Mucosa of stomach (tissue), 1 donor: ENCODE results near the gene ZBED5.

Experiments
- H3K27me3 ChIP-seq: one replicate; pipeline ENCODE4 v1.7.0; 2013; ENCODE audit warnings: mild to moderate bottlenecking, low read length; ENCODE audit not compliant: control insufficient read depth, insufficient read depth
- H3K36me3 ChIP-seq: one replicate; pipeline ENCODE4 v1.7.0; 2013; ENCODE audit warnings: low read length; ENCODE audit not compliant: control insufficient read depth, insufficient read depth
- H3K4me1 ChIP-seq: one replicate; pipeline ENCODE4 v1.7.0; 2013; ENCODE audit warnings: mild to moderate bottlenecking, low read length; ENCODE audit not compliant: control insufficient read depth, insufficient read depth
- H3K4me3 ChIP-seq: one replicate; pipeline ENCODE4 v1.7.0; 2013; ENCODE audit warnings: low read length
- H3K9ac ChIP-seq: one replicate; pipeline ENCODE4 v1.7.0; 2013; ENCODE audit warnings: mild to moderate bottlenecking, low read length, moderate library complexity
- H3K9me3 ChIP-seq: one replicate; pipeline ENCODE4 v1.7.0; 2013; ENCODE audit warnings: mild to moderate bottlenecking, low read length, moderate library complexity; ENCODE audit not compliant: control insufficient read depth
- donor health status: Pancreatic carcinoma.

ZBED5 gene

DNA sequence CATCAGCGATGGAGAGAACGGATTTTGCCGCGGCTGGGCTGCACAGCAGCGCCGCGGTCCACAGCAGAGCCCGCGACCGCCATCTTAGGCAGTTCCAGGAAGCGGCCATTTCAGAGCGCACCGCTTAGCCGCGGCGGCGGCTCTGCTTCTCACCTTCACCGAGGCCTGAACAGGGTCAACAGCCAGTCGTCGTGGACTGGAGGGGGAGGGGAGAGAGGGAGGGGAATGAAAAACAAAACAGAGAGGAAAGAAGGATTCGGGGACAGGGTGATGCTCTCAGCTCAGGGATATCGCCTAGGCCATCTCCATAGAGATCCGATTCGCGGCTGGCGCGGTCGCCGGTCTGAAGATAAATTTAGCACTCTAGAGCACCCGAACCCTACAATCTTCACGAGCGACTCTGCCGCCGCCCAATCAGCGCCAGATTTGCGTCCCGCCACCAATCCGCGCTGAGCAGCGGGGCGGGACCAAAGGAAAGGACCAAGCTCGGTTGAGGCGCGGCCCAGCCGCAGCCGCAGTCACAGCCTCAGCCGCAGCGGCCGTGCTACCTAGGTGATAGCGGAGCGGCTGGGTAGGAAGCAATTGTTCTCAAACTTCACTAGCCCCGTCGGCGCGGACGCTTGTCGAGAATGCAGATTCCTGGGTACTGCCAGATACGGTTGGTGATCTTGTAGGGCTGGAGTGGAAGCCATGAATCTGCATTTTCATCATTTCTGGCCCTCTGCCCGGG is at the start of gene ZBED5:
Gene ZBED5, minus strand, starts transcription at position 345 of the 730 bp plus-strand sequence. CDS start 3,108 bp downstream, outside the sequence.
- Histone ChIP-seq H3K36me3 (no peaks in the 10 kb centered on the region), H3K4me3 (peak within 1 kb of the TSS; percentile 98), H3K9me3 (no peaks in the 10 kb centered on the region), H3K4me1 (peaks cover 10% of the 10 kb centered on the region), H3K9ac (peak within 1 kb of the TSS; percentile 98), H3K27me3 (no peaks in the 10 kb centered on the region)

DNA sequence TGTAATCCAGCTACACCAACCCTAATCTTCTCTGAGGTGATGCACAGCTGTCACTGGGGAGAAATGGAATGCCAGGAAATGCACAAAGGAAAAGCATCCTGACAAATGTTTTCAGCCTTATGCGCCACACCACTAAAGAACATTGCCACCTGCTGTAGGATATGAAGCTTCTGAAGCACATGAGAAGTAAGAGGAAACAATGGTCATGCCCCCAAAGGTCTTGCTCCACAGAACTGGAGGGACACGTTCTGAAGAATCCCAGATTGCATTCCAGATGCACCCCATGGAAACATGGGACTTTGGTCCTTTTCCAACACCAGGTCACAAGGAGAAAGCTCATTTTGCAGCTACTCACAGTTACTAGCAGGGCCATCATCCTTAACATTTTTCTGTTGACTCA is 48.7 kb upstream of the ZBED5 start:
- Histone ChIP-seq H3K4me1 (peaks cover 5% of the 10 kb centered on the region), H3K9ac (no peak overlapping the region), H3K4me3 (no peak overlapping the region), H3K9me3 (no peaks in the 10 kb centered on the region), H3K27me3 (no peaks in the 10 kb centered on the region), H3K36me3 (no peaks in the 10 kb centered on the region)

DNA sequence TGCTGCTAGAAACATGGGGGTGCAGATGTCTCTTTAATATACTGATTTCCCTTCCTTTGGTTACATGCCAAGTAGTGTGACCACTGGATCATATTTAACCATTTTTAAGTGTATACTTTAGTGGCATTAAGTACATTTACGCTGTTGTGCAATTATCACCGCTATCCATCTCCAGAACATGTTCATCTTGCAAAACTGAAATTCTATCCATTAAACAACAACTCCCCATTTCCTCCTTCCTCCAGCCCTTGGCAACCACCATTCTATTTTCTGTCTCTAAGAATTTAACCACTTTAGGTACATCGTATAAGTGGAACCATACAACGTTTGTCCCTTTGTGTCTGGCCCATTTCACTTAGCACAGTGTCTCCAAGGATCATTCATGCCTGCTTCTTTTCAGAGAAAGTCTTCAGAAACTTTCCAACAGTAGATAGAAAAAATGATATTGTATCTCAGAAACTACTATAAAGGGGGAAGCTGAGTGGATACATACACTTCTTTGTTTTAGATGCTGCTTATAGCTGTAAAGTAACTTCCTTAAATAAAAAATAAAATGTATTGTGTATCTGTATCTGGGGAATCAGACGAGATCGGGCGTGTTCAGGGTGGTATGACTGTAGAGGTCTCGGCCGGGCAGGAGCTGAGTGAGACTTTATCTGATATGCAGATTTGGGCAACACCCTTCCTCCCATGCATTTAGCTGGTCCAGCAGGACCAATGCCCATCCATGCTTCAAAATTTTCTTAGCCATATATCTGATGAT is 44.6 kb upstream of the ZBED5 start:
- Histone ChIP-seq H3K27me3 (no peaks in the 10 kb centered on the region), H3K9me3 (no peaks in the 10 kb centered on the region), H3K4me3 (no peak overlapping the region), H3K4me1 (peaks cover 33% of the 10 kb centered on the region), H3K9ac (no peak overlapping the region), H3K36me3 (no peaks in the 10 kb centered on the region)

DNA sequence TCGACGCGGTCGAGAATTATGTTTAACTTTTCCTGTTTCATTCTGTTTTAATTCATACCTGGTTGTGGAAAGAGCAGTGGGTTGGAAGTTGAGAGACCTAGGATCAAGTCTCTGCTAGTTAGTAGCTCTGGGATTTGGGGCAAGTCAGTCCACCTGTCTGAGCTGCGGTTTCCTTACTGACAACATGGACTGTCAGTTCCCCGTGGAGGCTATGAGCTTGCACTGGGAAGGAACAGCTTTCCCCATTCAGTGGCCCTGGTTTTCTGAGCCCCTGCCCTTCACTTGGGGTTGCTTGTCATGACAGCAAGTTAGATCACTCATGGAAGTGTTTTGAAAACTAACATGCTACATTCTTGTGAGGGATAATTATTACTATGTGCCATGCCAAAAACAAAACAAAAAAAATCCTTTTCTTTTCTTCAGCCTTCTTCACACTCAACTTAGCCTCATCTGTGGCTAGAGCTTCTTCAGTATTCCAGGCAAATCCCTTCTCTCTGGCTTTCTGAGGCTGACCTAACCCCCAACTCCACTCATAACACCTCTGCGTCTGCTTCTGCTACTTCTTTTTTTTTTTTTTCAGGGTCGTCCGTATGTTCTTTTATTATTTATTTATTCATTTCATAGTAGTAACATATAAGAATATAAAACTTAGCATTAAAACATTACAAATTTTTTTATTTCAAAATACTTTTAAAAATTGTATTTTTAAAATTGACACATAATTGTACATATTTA is 43.0 kb upstream of the ZBED5 start:
- Histone ChIP-seq H3K9ac (peak overlapping the region; percentile 60), H3K27me3 (no peaks in the 10 kb centered on the region), H3K36me3 (no peaks in the 10 kb centered on the region), H3K9me3 (no peaks in the 10 kb centered on the region), H3K4me1 (peaks cover 33% of the 10 kb centered on the region), H3K4me3 (no peak overlapping the region)

DNA sequence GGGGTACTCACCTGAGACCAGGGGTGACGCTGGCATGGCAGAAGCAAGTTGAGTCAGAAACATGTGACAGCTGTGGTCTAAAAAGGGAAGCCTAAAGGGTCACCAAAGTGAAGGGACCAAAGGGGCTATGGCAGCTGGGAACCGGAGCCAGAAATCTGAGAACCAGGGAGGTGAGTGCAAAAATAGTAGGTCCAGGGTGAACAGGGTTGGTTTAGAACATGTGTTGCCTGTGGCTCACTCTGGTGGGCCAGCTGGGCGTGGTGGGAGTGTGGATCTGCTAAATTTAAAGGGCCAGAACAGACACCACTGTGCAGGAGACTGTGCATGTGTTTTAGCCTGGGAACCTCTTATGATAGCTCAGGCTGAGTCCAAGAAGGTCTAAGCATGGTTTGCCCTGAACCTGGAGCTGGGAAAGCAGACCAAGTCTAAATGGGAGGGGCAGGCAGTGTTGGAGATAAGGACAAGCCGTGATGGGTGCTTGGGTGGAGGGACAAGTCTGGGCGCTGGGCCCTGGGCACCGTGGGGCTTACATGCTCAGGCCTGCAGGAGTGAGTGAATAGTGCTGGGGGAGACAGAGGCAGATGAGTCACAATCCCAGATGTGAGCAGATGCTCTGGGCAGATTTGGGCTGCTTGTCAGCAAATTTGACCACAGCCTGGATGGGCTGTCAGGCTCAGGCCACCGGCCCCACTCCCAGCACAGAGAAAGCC is 41.4 kb upstream of the ZBED5 start:
- H3K4me1 ChIP-seq = peaks cover 33% of the 10 kb centered on the region
- H3K36me3 ChIP-seq = no peaks in the 10 kb centered on the region
- H3K27me3 ChIP-seq = no peaks in the 10 kb centered on the region
- no peak overlapping the region for H3K4me3 ChIP-seq
- H3K9ac ChIP-seq = peak overlapping the region; percentile 59
- H3K9me3 ChIP-seq = no peaks in the 10 kb centered on the region

DNA sequence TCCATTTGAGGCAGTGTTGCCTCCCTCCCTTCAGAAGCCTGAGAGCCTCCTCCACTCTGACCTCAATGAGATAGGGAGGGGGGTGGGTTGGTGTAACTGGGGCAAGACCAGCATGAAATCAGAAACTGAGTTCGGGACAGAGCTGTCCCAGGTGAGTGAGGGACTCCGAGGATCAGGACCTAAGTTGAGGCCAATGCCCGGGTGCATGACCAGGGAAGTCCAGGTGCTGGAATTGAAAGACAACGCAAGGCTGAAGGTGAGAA is 40.8 kb upstream of the ZBED5 start:
- H3K9ac ChIP-seq = peak overlapping the region; percentile 59
- no peak overlapping the region for H3K4me3 ChIP-seq
- H3K4me1 ChIP-seq = peaks cover 33% of the 10 kb centered on the region
- no peaks in the 10 kb centered on the region for H3K36me3 ChIP-seq
- no peaks in the 10 kb centered on the region for H3K9me3 ChIP-seq
- H3K27me3 ChIP-seq = no peaks in the 10 kb centered on the region

DNA sequence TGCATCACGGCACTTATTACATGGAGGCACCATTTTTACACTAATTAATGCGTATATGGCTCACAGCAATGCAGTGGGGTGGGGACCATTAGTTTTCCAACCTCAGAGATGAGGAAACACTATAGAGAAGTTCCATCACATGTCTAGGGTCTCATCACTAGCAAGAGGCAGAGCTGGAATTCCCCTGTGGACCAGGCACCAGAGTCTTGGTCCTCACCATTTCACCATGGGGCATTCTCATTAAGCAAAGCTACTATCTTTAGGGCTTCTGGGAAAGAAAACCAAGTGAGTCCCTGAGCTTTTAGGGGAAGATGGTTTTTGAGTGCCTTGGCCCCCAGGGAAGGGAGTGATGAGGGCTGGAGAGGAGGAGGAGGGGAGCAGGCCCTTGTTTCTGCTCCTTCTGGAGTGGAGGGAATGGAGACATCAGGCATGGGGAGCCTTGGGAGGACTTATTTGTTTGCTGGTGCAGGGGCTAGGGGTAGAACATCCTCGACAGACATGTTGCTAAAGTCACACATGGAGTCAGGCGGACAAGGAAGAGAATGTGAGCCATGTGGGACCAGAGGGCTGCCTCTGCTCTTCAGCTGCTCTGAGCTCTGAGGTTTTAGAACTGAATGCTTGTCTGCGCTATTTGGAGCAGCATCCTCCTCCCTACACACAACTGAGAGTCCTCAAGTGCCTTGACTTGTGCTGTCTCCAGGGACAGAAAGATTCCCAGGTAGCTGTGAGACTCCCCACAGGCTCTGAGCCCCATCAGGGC is 40.3 kb upstream of the ZBED5 start:
- no peaks in the 10 kb centered on the region for H3K27me3 ChIP-seq
- H3K9ac ChIP-seq = peak overlapping the region; percentile 59
- H3K4me1 ChIP-seq = peaks cover 33% of the 10 kb centered on the region
- H3K36me3 ChIP-seq = no peaks in the 10 kb centered on the region
- no peak overlapping the region for H3K4me3 ChIP-seq
- no peaks in the 10 kb centered on the region for H3K9me3 ChIP-seq

DNA sequence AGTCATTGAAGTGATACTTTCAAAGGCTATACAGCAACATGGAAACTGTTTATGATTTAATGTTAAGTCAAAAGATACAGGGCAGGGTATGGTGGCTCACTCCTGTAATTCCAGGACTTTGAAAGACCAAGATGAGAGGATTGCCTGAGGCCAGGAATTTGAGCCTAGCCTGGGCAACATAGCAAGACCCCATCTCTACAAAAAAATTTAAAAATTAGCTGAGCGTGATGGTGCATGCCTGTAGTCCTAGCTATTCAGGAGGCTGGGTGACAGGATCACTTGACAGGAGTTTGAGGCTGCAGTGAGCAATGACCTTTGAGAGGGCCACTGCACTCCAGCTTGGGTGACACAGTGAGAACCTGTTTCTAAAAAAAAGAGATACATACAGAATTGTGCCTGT is 39.3 kb upstream of the ZBED5 start:
- no peak overlapping the region for H3K4me3 ChIP-seq
- no peak overlapping the region for H3K9ac ChIP-seq
- peaks cover 27% of the 10 kb centered on the region for H3K4me1 ChIP-seq
- no peaks in the 10 kb centered on the region for H3K9me3 ChIP-seq
- no peaks in the 10 kb centered on the region for H3K36me3 ChIP-seq
- H3K27me3 ChIP-seq = no peaks in the 10 kb centered on the region

DNA sequence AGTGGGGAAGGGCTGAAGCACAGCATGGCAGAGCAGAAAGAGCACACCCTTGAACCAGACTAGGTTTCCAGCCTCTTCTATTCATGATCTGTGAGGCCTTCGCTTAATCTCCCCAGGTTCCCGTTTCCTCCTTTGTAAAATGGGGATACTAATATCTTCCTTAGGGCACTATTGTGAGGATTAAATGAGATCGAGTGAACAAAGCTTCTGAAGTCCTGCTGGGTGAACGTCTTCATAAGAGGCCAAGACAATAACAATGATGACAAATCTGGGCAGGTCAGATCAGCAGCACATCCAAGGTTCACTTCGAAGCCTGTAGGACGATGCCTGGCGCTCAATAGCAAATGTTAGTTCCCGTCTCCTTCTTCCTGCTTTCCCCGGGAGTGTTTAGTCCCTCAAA is 38.6 kb upstream of the ZBED5 start:
- Histone ChIP-seq H3K9me3 (no peaks in the 10 kb centered on the region), H3K4me3 (no peak overlapping the region), H3K27me3 (no peaks in the 10 kb centered on the region), H3K9ac (no peak overlapping the region), H3K4me1 (peaks cover 27% of the 10 kb centered on the region), H3K36me3 (no peaks in the 10 kb centered on the region)

DNA sequence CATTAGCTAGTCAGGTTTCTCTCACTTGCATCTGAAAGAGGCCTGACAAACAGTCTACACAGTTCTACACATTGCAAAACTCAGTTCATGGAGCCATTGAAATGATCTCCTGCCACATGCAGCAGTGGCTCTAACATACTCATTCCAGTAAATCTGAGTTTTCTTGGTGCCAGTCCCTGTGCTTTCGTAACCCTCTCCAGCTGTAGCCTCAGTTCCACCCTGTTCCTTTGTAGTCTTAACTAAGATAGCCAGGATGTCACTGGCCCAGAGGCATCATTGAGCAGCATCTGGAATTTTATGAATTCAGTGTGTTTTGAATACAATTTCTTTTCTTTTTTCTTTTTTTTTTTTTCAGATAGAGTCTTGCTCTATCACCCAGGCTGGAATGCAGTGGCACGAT is 37.4 kb upstream of the ZBED5 start:
- Histone ChIP-seq H3K9me3 (no peaks in the 10 kb centered on the region), H3K27me3 (no peaks in the 10 kb centered on the region), H3K9ac (no peak overlapping the region), H3K4me1 (peaks cover 20% of the 10 kb centered on the region), H3K36me3 (no peaks in the 10 kb centered on the region), H3K4me3 (no peak overlapping the region)

DNA sequence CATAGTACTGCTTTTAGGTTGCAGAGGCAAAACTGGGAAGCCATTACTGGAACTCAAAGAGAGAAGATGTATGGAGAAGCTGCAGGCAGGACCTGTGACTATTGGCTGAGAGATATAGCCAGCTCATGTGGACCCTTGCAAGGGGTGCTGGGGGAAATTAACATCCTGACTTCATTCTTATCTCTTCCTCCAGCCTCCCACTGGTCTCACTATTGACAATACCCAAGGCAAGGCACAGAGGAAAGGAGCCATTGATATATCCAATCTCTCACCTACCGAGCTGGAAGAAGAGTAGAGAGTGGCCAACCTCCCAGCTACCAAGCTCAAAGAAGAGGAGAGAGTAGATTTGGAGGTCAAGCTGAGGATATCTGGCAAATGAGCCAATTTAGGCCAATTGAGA is 36.8 kb upstream of the ZBED5 start:
- Histone ChIP-seq H3K4me3 (no peak overlapping the region), H3K4me1 (peaks cover 13% of the 10 kb centered on the region), H3K9me3 (no peaks in the 10 kb centered on the region), H3K27me3 (no peaks in the 10 kb centered on the region), H3K36me3 (no peaks in the 10 kb centered on the region), H3K9ac (no peak overlapping the region)
